SW 1271 (cell line): ENCODE data around the gene RIN3.

Experiments
- DNase-seq, 2 experiments: peaks; one replicate each; lab custom pipeline; 2025; lab: John Stamatoyannopoulos, UW

RIN3 gene

GRCh38 chr14:92556863-92557543 lies 43.4 kb downstream of the RIN3 start:
- DNase-seq = no peak

GRCh38 chr14:92557544-92557912 lies 43.9 kb downstream of the RIN3 start:
- no peak for DNase-seq

DNA sequence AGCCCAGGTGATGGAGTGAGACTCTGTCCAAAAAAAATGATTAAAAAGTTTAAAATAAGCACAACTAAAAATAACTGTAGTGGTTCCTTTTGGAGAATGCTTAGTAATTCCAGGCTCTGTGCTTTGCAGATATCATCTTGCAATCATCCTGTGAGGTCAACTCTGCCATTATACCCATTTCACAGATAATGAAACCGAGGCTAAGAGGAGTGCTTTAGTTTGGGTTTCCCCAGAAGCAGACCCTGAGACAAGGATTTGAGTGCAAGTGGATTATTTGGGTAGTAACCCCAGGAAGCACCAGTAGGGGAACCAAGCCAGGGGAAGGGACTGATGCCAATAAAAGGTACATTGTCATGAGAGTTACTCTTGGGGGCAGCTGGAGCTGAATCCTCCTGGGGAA lies 44.7 kb downstream of the RIN3 start:
- no peak for DNase-seq

- no peak for DNase-seq
Observed at GRCh38 chr14:92559486-92559885, 45.9 kb downstream of the RIN3 start.

DNA sequence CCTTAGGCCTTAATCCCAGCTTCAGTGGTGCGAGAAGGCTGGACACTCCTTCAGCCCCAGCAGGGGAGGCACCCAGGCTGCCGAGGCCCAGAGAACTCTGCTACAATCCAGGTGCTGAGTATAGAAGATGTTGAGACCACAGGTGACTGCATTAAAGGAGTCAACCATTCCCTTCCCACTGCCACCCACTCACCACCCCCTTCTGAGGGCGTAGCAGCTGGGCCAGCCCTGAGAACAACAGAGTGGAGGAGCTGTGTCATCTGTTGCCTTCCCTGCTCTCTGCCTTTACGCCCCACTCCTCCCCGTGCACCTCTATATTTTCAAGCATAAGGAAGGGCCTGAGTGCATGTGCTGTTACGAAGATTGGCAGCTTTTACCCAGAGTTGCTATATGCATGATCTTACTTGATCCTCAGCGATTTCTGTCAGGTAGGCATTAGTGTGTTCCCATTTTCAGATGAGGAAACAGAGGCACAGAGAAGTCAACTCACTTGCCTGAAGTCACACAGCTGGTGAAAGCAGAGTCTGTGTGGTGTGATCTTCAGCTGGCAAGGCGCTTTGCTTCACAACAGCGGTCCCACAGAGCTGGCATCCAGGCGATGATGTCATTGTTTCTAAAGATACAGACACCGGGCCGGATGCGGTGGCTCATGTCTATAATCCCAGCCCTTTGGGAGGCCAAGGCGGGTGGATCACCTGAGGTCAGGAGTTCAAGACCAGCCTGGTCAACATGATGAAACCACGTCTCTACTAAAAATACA lies 46.7 kb downstream of the RIN3 start:
- no peak for DNase-seq

- DNase-seq = no peak
Observed at GRCh38 chr14:92561906-92562479, 48.4 kb downstream of the RIN3 start.

DNA sequence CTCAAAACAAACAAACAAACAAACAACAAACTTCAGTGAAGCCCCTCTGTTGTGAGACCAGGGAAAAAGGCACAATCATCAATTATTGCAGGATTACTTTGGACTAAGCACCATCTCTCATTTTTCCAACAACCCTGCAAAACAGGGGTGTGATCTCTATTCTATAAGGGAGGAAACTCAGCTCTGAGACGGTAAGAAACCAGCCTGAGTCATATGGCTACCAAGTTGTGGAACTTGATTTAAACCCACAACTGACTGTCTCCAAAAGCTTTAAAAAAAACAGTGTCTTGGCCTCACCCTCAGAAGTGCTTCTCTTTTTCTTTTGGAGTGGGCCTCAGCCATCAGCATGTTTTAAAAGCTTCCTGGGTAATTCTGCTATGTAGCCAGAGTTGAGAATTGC lies 49.8 kb downstream of the RIN3 start:
- no peak for DNase-seq

DNA sequence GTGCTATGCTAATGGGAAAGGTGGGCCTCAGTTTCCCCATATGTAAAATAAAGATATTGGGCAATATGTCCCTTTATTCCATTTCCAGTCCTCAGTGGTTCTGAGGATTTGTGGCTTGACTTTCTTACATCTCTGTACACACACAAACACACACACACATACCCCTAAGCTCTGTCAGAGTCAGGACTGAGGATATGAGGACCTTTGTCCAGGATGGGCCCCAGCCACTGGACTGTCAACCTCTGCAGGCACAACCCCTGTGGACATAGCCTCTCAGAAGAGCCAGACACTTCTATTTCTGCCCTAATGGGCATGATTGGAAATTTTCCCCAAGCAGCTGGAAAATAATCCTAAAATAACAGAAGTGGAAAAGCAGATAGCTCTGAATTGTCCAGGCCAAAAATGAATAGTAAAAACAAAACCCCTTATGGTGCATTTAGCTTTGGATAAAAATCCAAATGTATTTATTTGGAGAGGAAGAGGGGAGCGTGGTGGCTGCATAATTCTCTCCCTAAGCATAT lies 50.2 kb downstream of the RIN3 start:
- DNase-seq = no peak

GRCh38 chr14:92564344-92565039 lies 50.9 kb downstream of the RIN3 start:
- no peak for DNase-seq

DNA sequence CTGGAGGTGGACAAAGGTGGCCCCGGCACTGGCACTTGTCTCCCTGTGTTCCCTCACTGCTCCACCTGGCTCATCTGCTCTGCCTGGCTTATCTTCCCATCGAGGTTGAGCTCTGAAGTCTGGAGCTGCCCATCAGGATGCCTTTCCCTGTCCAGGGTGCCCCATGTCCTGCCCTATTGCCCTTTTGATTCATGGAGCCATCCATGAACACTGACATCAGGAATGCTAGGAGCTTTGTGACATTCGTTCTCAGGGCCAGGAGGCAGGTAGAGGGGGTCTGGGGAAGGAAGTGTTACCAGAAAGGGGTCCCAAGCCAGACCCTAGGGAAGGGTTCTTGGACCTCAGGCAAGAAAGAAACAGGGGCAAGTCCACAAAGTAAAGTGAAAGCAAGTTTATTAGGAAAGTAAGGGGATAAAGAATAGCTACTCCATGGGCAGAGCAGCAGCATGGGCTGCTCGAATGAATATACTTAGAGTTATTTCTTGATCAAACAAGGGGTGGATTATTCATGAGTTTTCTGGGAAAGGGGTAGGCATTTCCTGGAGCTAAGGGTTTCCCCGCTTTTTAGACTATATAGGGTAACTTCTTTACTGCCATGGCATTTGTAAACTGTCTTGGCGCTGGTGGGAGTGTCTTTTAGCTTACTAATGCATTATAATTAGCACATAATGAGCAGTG lies 51.6 kb downstream of the RIN3 start:
- DNase-seq = no peak

GRCh38 chr14:92565718-92566115 lies 52.1 kb downstream of the RIN3 start:
- no peak for DNase-seq

GRCh38 chr14:92567173-92567725 lies 53.7 kb downstream of the RIN3 start:
- no peak for DNase-seq

DNA sequence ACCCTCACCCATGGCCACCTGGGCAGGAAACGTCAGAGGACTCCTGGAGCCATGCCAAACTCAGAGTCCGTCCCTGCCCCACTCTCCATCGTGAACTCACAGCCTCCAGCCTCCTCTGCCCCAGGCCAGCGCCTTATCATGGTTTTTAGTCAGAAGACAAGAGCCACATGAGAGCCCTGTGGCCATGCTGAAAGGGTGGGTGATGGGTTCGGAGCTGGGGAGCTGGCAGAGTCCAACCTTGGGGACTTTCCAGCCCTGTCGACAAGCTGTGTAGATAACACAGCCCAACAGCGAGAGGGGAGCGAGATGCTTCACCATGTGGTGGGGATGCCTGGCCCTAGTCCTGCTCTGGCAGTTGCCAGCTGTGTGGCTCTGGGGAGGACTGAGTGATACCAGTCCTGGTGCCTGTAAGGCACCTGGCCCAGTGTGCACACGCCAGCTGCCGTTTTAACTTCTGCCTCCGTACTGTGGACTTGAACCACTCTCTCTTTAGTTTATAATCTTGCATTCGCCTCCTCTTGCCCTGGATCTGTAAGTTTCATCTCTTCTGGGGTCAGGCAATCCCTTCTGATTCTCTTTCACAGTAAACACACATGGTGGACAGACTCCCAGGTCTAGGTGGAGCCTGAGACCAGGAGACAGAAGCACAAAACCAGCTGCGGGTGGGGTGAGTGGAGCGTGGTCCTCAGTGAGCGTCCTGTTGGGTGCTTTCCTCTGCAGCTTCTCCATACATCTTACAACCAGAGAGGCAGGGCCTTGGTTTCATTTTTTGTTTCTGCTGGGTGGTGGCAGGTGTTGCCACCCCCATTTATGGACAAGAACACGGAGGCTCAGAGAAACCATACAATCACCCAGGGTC lies 55.3 kb downstream of the RIN3 start:
- DNase-seq = no peak

DNA sequence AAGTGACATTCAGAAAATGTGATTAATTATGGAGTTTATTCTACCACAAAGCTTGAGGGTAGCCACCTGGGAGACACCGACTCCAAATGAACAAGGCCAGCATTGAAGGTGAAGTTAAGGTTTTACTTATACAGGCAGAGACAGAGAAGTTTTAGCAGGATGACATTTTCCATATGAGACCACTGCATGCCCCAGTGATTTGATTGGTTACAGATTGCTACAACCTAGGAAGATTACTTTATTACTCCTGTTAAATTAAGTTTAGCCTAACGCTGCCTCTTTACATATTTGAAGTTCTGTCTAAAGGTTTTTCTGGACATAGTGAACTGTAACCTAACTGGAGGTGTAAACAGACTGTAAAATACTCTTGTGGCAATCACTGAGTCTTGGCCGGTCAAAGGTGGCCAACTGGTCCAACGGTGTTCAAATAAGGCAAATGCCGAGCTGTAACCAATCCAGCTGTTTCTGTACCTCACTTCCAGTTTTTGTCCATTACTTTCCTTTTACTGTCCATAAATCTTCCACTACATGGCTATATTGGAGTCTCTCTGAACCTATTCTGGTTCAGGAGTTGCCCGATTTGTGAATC lies 57.2 kb downstream of the RIN3 start:
- no peak for DNase-seq

GRCh38 chr14:92572050-92572449 lies 58.5 kb downstream of the RIN3 start:
- no peak for DNase-seq

DNA sequence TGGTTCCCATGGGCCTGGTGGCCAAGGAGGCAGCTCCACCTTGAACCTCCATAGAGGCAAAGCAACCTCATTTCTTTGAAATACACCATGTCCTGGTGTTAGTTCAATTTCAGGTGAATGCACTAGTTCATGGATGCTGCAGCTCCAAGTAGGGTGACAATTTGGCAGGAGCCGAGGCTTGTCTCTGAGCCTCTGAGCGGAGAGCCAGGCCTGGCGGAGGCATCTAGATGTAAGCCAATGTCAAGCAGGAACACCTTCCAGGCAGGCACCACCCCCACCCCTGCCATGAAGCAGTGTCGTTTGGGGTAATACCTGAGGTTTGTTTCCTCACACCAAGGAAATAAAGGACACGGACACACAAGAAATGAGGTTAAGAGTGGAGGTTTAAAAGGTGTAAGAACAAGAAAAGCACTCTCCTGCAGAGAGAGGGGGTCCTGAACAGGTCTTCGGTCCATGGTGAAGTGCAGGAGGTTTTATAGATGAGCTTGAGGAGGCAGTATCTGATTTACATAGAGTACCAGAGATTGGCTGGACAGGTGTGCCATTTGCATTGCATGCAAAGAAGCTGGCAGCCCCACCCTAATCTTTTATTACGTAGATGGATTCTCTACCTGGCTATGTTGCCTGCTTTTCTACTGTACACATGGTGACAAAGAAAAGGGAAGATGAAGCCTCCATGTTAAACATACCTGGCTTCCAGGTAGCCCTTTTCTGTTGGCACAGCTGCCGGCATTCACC lies 60.3 kb downstream of the RIN3 start:
- no peak for DNase-seq

- no peak for DNase-seq
Observed at GRCh38 chr14:92575061-92575747, 61.6 kb downstream of the RIN3 start.

GRCh38 chr14:92575748-92576303 lies 62.2 kb downstream of the RIN3 start:
- DNase-seq = no peak

- DNase-seq = no peak
Observed at GRCh38 chr14:92577321-92577742, 63.8 kb downstream of the RIN3 start.
